H1 (cell line): ENCODE results near the gene ADGRB3. TPM values are rescaled to one million over a fixed set of nuclear protein-coding genes. Genes with fewer than 3 reads are reported as not detected.

ENCODE experiments used
- CTCF ChIA-PET: fragments of 300-600 bp; sonication (Branson Sonifier 250); formaldehyde crosslinking; loops from one replicate; lab custom pipeline; 2021; ENCODE audit not compliant: partially characterized antibody; lab: Charles Lee
- POLR2A ChIA-PET: fragments of 300-600 bp; sonication (Branson Sonifier 250); formaldehyde crosslinking; loops from one replicate; lab custom pipeline; 2021; ENCODE audit warnings: inconsistent platforms; ENCODE audit not compliant: partially characterized antibody; lab: Charles Lee
- DNase-seq, 2 experiments: peaks; one replicate each; pipeline versions ENCODE4 v3.0.0 to v3.0.0-alpha.2; 2010 to 2022; ENCODE audit warnings: low spot score in 2 of 2, low read depth in 1 of 2, mixed read lengths in 1 of 2
- FAIRE-seq: peaks from 2 replicates; lab custom pipeline; 2011; peaks lifted over from hg19 to GRCh38; lab: Jason Lieb, UNC
- H2AFZ ChIP-seq: 2 replicates; pipeline ENCODE4 v1.8.1; 2012; ENCODE audit warnings: low read length, inconsistent platforms
- H2AK5ac ChIP-seq: 2 replicates; pipeline ENCODE4 v1.6.1; 2013; ENCODE audit warnings: low read depth, low read length
- H2BK120ac ChIP-seq: replicated peaks from 2 replicates; pipeline ENCODE3; 2013; ENCODE audit warnings: low read depth, low read length, inconsistent platforms
- H2BK12ac ChIP-seq: 2 replicates; pipeline ENCODE4 v1.6.1; 2013; ENCODE audit warnings: low read depth, low read length
- H2BK15ac ChIP-seq: 2 replicates; pipeline ENCODE4 v1.6.1; 2013; ENCODE audit warnings: low read length
- H2BK20ac ChIP-seq: 2 replicates; pipeline ENCODE4 v1.6.1; 2013; ENCODE audit warnings: low read length
- H2BK5ac ChIP-seq: 2 replicates; pipeline ENCODE4 v1.6.1; 2013; ENCODE audit warnings: low read depth, low read length
- H3K14ac ChIP-seq: 2 replicates; pipeline ENCODE4 v1.6.1; 2013; ENCODE audit warnings: inconsistent platforms; ENCODE audit not compliant: insufficient read length
- H3K18ac ChIP-seq: 2 replicates; pipeline ENCODE4 v1.6.1; 2013; ENCODE audit warnings: low read length; ENCODE audit errors: extremely low read depth
- H3K23ac ChIP-seq: 2 replicates; pipeline ENCODE4 v1.6.1; 2013; ENCODE audit warnings: inconsistent platforms; ENCODE audit not compliant: insufficient read length
- H3K23me2 ChIP-seq: 2 replicates; pipeline ENCODE4 v1.6.1; 2013; ENCODE audit warnings: low read depth, low read length
- H3K27ac ChIP-seq: 2 replicates; pipeline ENCODE4 v1.6.1; 2011; ENCODE audit warnings: low read depth, low read length, inconsistent platforms
- H3K27me3 ChIP-seq, 4 experiments: replicated peaks in 1 of 4; 1 replicate in 1 of 4; 2 replicates in 3 of 4; pipeline versions ENCODE4 v1.6.1 to v1.8.1; 2011 to 2013; ENCODE audit warnings: low read length in 3 of 4, mild to moderate bottlenecking in 3 of 4, inconsistent platforms in 2 of 4, mixed read lengths in 2 of 4, moderate library complexity in 1 of 4; ENCODE audit not compliant: control insufficient read depth in 3 of 4, insufficient read depth in 3 of 4; ENCODE audit errors: extremely low read depth in 1 of 4
- H3K36me3 ChIP-seq, 4 experiments: 2 replicates each; pipeline versions ENCODE4 v1.6.1 to v1.8.1; 2011 to 2013; ENCODE audit warnings: mild to moderate bottlenecking in 4 of 4, low read length in 3 of 4, moderate library complexity in 2 of 4, control low read depth in 1 of 4, inconsistent platforms in 1 of 4; ENCODE audit not compliant: insufficient read depth in 4 of 4, control insufficient read depth in 2 of 4
- H3K4ac ChIP-seq: replicated peaks from 2 replicates; pipeline ENCODE3; 2013; ENCODE audit warnings: low read length, low read depth, mixed read lengths, inconsistent platforms; ENCODE audit not compliant: insufficient read length
- H3K4me1 ChIP-seq, 4 experiments: replicated peaks in 1 of 4; 1 replicate in 1 of 4; 2 replicates in 3 of 4; pipeline versions ENCODE4 v1.6.1 to v1.8.1; 2011 to 2013; ENCODE audit warnings: low read length in 3 of 4, inconsistent platforms in 2 of 4, mixed read lengths in 1 of 4; ENCODE audit not compliant: insufficient read depth in 4 of 4, control insufficient read depth in 3 of 4
- H3K4me2 ChIP-seq, 2 experiments: 2 replicates each; pipeline versions ENCODE4 v1.6.1 to v1.8.1; 2011 to 2013; ENCODE audit warnings: low read depth in 2 of 2, low read length in 2 of 2, control low read depth in 1 of 2, inconsistent platforms in 1 of 2, mild to moderate bottlenecking in 1 of 2; ENCODE audit not compliant: insufficient read depth in 1 of 2
- H3K4me3 ChIP-seq, 4 experiments: fragments of 200-600, 300-600 bp in 1 of 4; sonication (generic), shearing (Covaris generic), sonication (Bioruptor Twin) in 1 of 4; 2 replicates each; pipeline versions ENCODE4 v1.5.1 to v1.8.1; 2011 to 2016; ENCODE audit warnings: low read length in 4 of 4, low read depth in 3 of 4, control low read depth in 2 of 4, inconsistent platforms in 2 of 4, mild to moderate bottlenecking in 2 of 4, mixed read lengths in 1 of 4, moderate library complexity in 1 of 4; ENCODE audit not compliant: insufficient read depth in 2 of 4; ENCODE audit errors: extremely low read depth in 1 of 4
- H3K56ac ChIP-seq: replicated peaks from 2 replicates; pipeline ENCODE3; 2013; ENCODE audit warnings: low read depth, mild to moderate bottlenecking, mixed read lengths, low read length, inconsistent platforms; ENCODE audit not compliant: insufficient read length
- H3K79me1 ChIP-seq: 2 replicates; pipeline ENCODE4 v1.6.1; 2013; ENCODE audit warnings: low read depth, low read length, control low read depth
- H3K79me2 ChIP-seq, 2 experiments: 2 replicates each; pipeline versions ENCODE4 v1.6.1 to v1.8.1; 2012 to 2013; ENCODE audit warnings: low read length in 2 of 2, mild to moderate bottlenecking in 2 of 2, inconsistent platforms in 1 of 2; ENCODE audit not compliant: insufficient read depth in 2 of 2, control insufficient read depth in 1 of 2
- H3K9ac ChIP-seq, 4 experiments: replicated peaks in 1 of 4; 1 replicate in 1 of 4; 2 replicates in 3 of 4; pipeline versions ENCODE4 v1.6.1 to v1.8.1; 2011 to 2013; ENCODE audit warnings: low read depth in 3 of 4, low read length in 3 of 4, control low read depth in 2 of 4, mild to moderate bottlenecking in 2 of 4, moderate library complexity in 2 of 4, inconsistent platforms in 1 of 4; ENCODE audit errors: extremely low read depth in 1 of 4
- H3K9me3 ChIP-seq, 2 experiments: 2 replicates each; pipeline versions ENCODE4 v1.6.1 to v1.8.1; 2012 to 2013; ENCODE audit warnings: mild to moderate bottlenecking in 2 of 2, moderate library complexity in 2 of 2, control low read depth in 1 of 2, inconsistent platforms in 1 of 2, low read depth in 1 of 2, low read length in 1 of 2, mixed read lengths in 1 of 2; ENCODE audit not compliant: insufficient read depth in 2 of 2
- H4K20me1 ChIP-seq, 2 experiments: replicated peaks in 1 of 2; 2 replicates each; pipeline versions ENCODE3 to v1.8.1; 2011 to 2013; ENCODE audit warnings: inconsistent platforms in 2 of 2, low read length in 2 of 2, mild to moderate bottlenecking in 1 of 2; ENCODE audit not compliant: insufficient read depth in 2 of 2, control insufficient read depth in 1 of 2
- H4K5ac ChIP-seq: 2 replicates; pipeline ENCODE4 v1.6.1; 2013; ENCODE audit warnings: low read length, low read depth, mixed read lengths, inconsistent platforms; ENCODE audit not compliant: insufficient read length
- H4K8ac ChIP-seq: 2 replicates; pipeline ENCODE4 v1.8.0; 2013; ENCODE audit warnings: mild to moderate bottlenecking, moderate library complexity, low read length, inconsistent platforms; ENCODE audit not compliant: insufficient read depth; ENCODE audit errors: extremely low read depth
- H4K91ac ChIP-seq: replicated peaks from 2 replicates; pipeline ENCODE3; 2013; ENCODE audit warnings: low read length, mixed read lengths, inconsistent platforms; ENCODE audit not compliant: insufficient read length
- BACH1 ChIP-seq: IDR thresholded peaks from 2 replicates; pipeline ENCODE4 v1.6.1; 2012; ENCODE audit warnings: low read length, improper control_type of control experiment
- BCL11A ChIP-seq, 2 experiments: IDR thresholded peaks; one replicate each; pipeline ENCODE4 v1.6.1; 2011; ENCODE audit warnings: low read depth in 2 of 2, low read length in 2 of 2, mild to moderate bottlenecking in 2 of 2
- EP300 ChIP-seq, 2 experiments: IDR thresholded peaks; 1 replicate in 1 of 2; 2 replicates in 1 of 2; pipeline ENCODE4 v1.6.1; 2011 to 2012; ENCODE audit warnings: low read depth in 2 of 2, low read length in 2 of 2, mild to moderate bottlenecking in 2 of 2, borderline replicate concordance in 1 of 2, inconsistent platforms in 1 of 2, moderate library complexity in 1 of 2
- GTF2F1 ChIP-seq: IDR thresholded peaks from 2 replicates; pipeline ENCODE4 v1.6.1; 2012; ENCODE audit warnings: low read depth, low read length, improper control_type of control experiment, borderline replicate concordance
- MAFK ChIP-seq: IDR thresholded peaks from 2 replicates; pipeline ENCODE4 v1.6.1; 2012; ENCODE audit warnings: low read depth, mild to moderate bottlenecking, improper control_type of control experiment, low read length
- NANOG ChIP-seq: IDR thresholded peaks from 2 replicates; pipeline ENCODE4 v1.6.1; 2011; ENCODE audit warnings: low read length, low read depth, mild to moderate bottlenecking, inconsistent platforms; ENCODE audit not compliant: insufficient read depth, poor library complexity, severe bottlenecking
- PHF8 ChIP-seq: fragments of 200-600 bp; sonication (generic); conservative IDR thresholded peaks from 2 replicates; pipeline ENCODE4 v1.7.1; 2012; ENCODE audit warnings: low read depth, mild to moderate bottlenecking, inconsistent platforms, low read length, moderate library complexity
- POU5F1 ChIP-seq: IDR thresholded peaks from 2 replicates; pipeline ENCODE4 v1.6.1; 2011; ENCODE audit warnings: low read depth, mild to moderate bottlenecking, low read length, moderate library complexity
- RFX5 ChIP-seq: IDR thresholded peaks from 2 replicates; pipeline ENCODE4 v1.6.1; 2011; ENCODE audit warnings: low read depth, low read length, improper control_type of control experiment, borderline replicate concordance
- SP2 ChIP-seq: IDR thresholded peaks from 2 replicates; pipeline ENCODE4 v1.6.1; 2012; ENCODE audit warnings: mild to moderate bottlenecking, low read length, inconsistent platforms
- SP4 ChIP-seq: IDR thresholded peaks from 2 replicates; pipeline ENCODE4 v1.6.1; 2012; ENCODE audit warnings: low read length, inconsistent platforms
- WGBS, 2 experiments: shearing (Covaris generic) in 1 of 2; methylation state at CpG; one replicate each; pipeline versions ENCODE4 v1.1.6 to v1.1.7; 2013 to 2015; ENCODE audit warnings: low lambda C conversion rate in 2 of 2, mixed read lengths in 2 of 2, inconsistent platforms in 1 of 2, low coverage in 1 of 2, missing lambda C conversion rate in 1 of 2; ENCODE audit not compliant: insufficient replicate concordance in 2 of 2, insufficient coverage in 1 of 2, insufficient read length in 1 of 2; ENCODE audit errors: extremely low coverage in 1 of 2, missing lambda C conversion rate in 1 of 2; 5-methylcytosine and 5-hydroxymethylcytosine counted together
- polyA plus RNA-seq, 7 experiments: library from polyadenylated mRNA; depleted of rRNA in 3 of 7; stranded (reverse) in 5 of 7; unstranded in 2 of 7; fragments of >200 nt in 5 of 7; fragments of 200-250 nt in 2 of 7; gene quantifications; 1 replicate in 5 of 7; 2 replicates in 1 of 7; 4 replicates in 1 of 7; pipeline versions ENCODE4 v1.2.1 to v1.2.3, GENCODE V29; 2011 to 2013; ENCODE audit warnings: missing spikeins in 2 of 7, mixed read lengths in 2 of 7
- total RNA-seq: library from RNA; stranded (reverse); fragmentation: NEBNext Ultra II Directional; extraction: Animal tissue kit (Norgen Biotek cat#: 25700); gene quantifications from 2 replicates; pipeline ENCODE4 v1.2.1, GENCODE V29; 2021
- TF ChIP-seq, protein P1 (sequence below): IDR thresholded peaks from 2 replicates; pipeline ENCODE4 v1.6.1; 2011; ENCODE audit warnings: low read depth, mild to moderate bottlenecking, low read length; ENCODE audit not compliant: insufficient read depth
- TF ChIP-seq, protein P2 (sequence below): IDR thresholded peaks from 2 replicates; pipeline ENCODE4 v1.6.1; 2011; ENCODE audit warnings: low read length, improper control_type of control experiment

Gene ADGRB3
- total and polyA plus RNA-seq, 2 of the 8 experiments (the other 6 are each of a cell fraction or from before 2014, with no cell fraction given), result 0.35 to 1.2 TPM

DNA sequence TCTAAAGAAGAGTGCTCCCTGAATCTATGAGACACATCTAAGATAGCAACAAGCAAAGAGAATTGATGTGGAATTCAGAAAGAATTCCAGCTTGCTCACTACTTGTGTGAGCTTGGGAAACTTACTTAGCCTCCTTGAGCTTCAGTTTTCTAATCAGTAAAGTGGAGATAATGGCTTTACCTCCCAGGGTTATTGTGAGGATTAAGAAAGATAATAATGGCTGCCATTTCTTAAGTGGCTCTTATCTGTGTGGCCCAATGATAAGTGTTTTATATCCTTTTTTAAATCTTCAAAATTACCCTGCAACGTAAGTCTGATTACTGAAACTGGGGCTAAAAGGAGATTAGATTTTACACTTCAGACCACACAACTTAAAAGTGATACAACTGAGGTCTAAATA, 743.2 kb downstream of the ADGRB3 start:
- POLR2A ChIA-PET, result no interaction called here
- Histone ChIP-seq H3K27me3 (no peaks in the 10 kb centered on the region), H4K5ac (no peak overlapping the region)
- TF ChIP-seq NANOG (no peak), SP4 (no peak), BCL11A (IDR thresholded peaks at IDR 0.05; ENCODE audit: low read depth in 2 of 2, low read length in 2 of 2) (no peak), BACH1 (no peak), GTF2F1 (no peak), PHF8 (no peak), SP2 (no peak), POU5F1 (no peak), MAFK (no peak), EP300 (IDR thresholded peaks at IDR 0.05; ENCODE audit: borderline replicate concordance in 1 of 2, low read depth in 2 of 2, low read length in 2 of 2) (no peak), RFX5 (no peak)
- TF ChIP-seq, protein P1, sequence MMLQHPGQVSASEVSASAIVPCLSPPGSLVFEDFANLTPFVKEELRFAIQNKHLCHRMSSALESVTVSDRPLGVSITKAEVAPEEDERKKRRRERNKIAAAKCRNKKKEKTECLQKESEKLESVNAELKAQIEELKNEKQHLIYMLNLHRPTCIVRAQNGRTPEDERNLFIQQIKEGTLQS, result no peak
- TF ChIP-seq, protein P2, sequence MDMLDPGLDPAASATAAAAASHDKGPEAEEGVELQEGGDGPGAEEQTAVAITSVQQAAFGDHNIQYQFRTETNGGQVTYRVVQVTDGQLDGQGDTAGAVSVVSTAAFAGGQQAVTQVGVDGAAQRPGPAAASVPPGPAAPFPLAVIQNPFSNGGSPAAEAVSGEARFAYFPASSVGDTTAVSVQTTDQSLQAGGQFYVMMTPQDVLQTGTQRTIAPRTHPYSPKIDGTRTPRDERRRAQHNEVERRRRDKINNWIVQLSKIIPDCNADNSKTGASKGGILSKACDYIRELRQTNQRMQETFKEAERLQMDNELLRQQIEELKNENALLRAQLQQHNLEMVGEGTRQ, result no peak

More for the DNA sequence above, 743.2 kb downstream of the ADGRB3 start:
- H2BK5ac ChIP-seq, result no peak overlapping the region
- no peaks in the 10 kb centered on the region for H3K4me1 ChIP-seq
- no peaks in the 10 kb centered on the region for H3K9me3 ChIP-seq
- no peak overlapping the region for H3K9ac ChIP-seq
- no peaks in the 10 kb centered on the region for H3K79me1 ChIP-seq
- no peak overlapping the region for H2AK5ac ChIP-seq
- H3K4ac ChIP-seq, result no peak overlapping the region
- H3K23me2 ChIP-seq, result no peaks in the 10 kb centered on the region
- 89% methylated on average over 1 of the region's 1 CpG; no CpG with 5 or more reads in 1 of the 2 experiments for WGBS, 2 experiments
- no peak overlapping the region for H4K91ac ChIP-seq
- no peak overlapping the region for H3K23ac ChIP-seq
- no peak overlapping the region for H2BK12ac ChIP-seq
- no peaks in the 10 kb centered on the region for H3K79me2 ChIP-seq
- DNase-seq, result no peak
- H3K36me3 ChIP-seq, result no peaks in the 10 kb centered on the region
- CTCF ChIA-PET, result interaction anchor here (1.8 kb wide), 1 partner anchor 19 kb away, joined by 4 read pairs; no protein-coding TSS in a partner anchor
- H2BK20ac ChIP-seq, result no peak overlapping the region
- H3K56ac ChIP-seq, result no peak overlapping the region
- H2AFZ ChIP-seq, result no peak overlapping the region
- H2BK15ac ChIP-seq, result no peak overlapping the region
- H4K20me1 ChIP-seq, result no peaks in the 10 kb centered on the region
- no peak for FAIRE-seq
- no peak overlapping the region for H3K18ac ChIP-seq
- H3K14ac ChIP-seq, result no peak overlapping the region
- no peak overlapping the region for H3K27ac ChIP-seq
- no peak overlapping the region for H4K8ac ChIP-seq
- H3K4me3 ChIP-seq, result no peak overlapping the region
- H3K4me2 ChIP-seq, result no peak overlapping the region
- no peak overlapping the region for H2BK120ac ChIP-seq
